T-helper 22 cell (primary cell): Measurements from ENCODE around the gene RGS12.
A peak's percentile ranks its signal among the peaks of the same experiment; 100 is the strongest.
"Not testable (repeated sequence)": the region's sequence is repeated elsewhere in the genome, so short reads cannot be mapped to it uniquely, and the experiment has no call there.

Experiments used
- DNase-seq: peaks from one replicate; pipeline ENCODE4 v3.0.0-alpha.2; 2020; ENCODE audit warnings: low read depth

Gene RGS12

GRCh38 chr4:3296651-3297050 lies 3.8 kb downstream of the RGS12 start:
- no peak for DNase-seq

DNA sequence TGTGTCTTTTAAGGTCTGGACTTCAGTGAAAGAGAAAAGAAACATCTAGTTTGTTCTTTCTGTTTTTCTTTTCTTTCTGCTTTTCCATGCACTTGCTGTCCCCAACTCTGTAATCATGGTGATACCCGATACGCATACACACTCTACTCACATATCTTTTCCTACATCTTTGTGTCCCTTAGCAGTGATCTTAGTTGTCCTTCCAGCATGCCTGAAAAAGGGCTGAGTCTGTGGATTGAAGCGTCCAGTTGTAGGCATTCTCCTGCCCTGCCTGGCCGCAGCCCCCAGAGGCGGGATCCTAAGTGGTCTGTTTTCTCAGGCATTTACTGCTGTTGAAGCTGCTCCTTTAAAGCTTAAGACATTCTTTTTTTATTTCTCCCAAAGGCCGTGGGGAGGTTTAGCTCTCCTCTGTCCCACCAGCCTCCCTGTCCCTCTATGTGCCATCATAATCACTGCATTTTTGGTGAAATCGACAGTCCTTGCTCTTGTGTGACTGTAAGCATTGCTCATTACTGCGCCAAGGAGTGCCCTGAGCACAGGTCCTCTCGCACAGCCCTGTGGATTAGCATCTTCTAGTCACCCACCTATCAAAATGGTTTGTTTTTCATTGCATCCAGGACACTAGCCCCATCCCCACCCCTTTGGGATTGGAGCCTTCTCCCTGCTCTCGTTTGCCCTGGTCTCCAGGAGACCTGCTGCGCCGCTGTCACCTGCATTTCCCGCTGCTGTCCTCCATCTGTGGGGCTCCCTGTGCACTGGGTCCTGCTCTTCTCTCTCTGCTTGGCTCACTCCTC lies 4.4 kb downstream of the RGS12 start:
- no peak for DNase-seq

GRCh38 chr4:3299122-3299975 lies 6.5 kb downstream of the RGS12 start:
- DNase-seq = no peak

DNA sequence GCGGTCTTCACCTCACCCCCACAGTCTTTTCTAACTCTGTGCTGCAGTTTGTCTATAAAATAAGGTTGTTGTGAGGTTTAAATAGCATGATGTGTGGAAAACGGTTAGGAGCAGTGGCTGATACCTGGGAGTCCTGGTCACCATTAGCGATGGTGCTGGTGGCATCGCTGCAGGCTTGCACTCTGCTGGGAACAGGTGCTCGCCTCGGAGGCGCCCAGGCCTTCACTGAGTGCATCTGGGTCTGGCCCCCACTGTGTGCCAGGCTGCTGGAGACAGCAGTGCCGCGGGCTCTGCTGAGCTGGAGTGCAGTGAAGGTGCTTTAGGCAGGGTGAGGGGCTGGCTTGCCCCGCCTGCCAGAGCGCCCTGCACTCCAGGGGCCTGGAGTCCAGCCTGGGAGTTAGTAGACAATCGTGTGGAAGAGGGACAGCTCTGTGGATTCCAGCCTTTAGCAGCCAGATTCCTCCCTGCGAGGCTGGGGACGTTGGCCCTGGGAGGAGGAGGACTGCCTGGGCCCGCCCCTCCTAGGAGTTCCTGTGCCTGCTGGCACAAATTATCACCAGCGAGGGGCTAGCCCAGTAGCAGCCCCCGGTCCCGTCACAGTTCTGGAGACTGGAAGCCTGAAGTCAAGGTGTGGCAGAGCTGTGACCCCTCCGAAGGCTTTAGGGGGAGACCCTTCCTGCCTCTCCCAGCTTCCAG lies 7.3 kb downstream of the RGS12 start:
- DNase-seq = no peak

GRCh38 chr4:3300882-3301281 lies 8.1 kb downstream of the RGS12 start:
- DNase-seq = not testable (repeated sequence)

DNA sequence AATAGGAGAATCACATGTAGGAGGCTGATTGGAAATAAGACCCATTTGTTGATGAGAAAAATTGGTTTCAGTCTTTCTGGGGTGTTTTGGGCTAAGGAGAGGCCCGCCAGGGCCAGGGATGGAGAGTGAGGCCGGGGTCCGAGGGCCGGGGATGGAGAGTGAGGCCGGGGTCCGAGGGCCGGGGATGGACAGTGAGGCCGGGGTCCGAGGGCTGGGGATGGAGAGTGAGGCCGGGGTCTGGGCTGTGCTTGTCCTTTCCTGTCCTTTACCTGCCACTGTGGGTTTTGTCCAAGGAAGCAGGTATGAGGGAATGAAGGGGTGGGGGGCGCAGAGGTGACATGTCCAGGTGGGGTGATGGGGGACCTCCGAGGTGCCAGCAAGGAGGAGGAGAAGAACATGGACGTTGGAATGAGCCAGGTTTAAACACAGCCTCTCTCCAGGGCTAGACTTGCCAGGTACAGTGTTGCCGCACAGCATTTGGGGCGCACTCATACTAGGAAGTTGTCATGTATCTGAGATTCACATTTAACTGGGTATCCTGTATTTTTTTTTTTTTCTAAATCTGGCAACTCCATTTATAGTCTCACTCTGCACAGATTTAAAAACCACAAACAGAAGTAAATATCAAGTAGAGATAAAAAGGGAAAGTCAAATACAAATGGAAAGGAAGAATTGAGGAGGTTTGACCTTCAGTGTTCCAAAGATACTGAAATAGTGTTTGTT lies 8.8 kb downstream of the RGS12 start:
- DNase-seq = no peak

DNA sequence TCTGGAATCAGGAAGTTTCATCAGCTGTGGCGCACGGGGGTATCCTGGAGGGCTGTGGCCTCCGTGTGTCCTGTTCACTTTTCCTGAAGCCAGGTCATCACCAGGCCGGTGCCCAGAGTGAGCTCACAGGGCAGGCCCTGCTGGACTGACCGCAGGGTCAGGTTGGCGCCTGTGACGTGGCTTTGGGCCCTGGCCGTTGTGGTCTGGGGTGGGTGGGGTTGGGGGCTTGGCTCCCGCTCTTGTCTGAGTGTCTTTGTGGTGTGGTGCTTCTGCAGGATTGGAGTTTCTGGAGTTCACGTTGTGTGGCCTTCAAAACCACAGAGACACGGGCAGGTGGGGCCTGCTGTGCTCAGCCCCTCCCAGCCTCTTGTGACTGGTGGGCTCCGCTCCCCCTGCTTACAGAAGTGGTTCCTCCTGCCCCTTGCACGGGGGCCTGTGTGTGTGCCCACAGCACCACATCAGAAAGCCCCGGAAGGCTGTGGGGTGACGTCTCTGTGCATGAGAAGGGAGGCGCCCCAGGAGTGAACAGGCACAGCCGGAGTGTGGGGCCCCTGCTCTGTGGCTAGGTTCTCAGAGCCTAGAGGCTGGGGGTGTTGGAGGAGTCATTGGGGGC lies 9.5 kb downstream of the RGS12 start:
- DNase-seq = peak; percentile 89

- DNase-seq = no peak
Measured at GRCh38 chr4:3302786-3303564, 10.2 kb downstream of the RGS12 start.

- DNase-seq = no peak
Measured at GRCh38 chr4:3303565-3303824, 10.7 kb downstream of the RGS12 start.

GRCh38 chr4:3303923-3304710 lies 11.3 kb downstream of the RGS12 start:
- no peak for DNase-seq

- DNase-seq = no peak
Measured at GRCh38 chr4:3304831-3305609, 12.2 kb downstream of the RGS12 start.

DNA sequence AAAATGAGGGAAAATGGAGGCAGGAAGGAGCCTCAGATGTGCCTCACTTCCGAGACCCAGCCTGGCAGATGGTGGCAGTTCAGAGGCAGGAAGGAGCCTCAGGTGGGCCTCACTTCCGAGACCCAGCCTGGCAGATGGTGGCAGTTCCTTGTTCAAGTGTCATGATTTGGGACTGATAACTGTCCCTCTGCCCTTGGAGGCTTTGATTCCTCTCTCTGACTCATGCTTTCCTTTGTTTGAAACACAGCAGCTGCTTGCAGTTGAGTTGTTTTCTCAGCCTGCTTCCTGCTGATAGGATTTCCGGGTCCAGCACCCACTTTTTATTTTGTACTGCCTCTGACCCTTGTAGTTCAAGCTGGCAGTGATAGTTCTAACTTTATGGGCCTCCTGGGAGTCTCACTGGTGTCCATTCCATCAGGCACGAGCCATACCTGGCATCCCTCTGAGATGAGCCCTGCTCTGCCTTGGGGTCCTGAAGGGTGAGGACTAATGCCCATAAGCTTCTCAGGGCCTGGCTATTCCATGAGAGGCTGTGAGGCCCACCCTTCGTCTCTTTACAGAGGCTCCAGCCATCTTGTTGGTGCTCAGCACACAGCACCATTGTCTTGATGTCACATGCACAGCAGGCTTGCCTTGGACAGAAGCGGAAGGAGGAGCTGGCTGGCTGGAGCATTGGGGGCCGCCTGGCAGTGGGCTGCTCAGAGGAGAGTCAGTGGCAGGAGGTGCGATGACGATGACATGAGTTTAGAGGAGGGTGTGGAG lies 13.0 kb downstream of the RGS12 start:
- no peak for DNase-seq

DNA sequence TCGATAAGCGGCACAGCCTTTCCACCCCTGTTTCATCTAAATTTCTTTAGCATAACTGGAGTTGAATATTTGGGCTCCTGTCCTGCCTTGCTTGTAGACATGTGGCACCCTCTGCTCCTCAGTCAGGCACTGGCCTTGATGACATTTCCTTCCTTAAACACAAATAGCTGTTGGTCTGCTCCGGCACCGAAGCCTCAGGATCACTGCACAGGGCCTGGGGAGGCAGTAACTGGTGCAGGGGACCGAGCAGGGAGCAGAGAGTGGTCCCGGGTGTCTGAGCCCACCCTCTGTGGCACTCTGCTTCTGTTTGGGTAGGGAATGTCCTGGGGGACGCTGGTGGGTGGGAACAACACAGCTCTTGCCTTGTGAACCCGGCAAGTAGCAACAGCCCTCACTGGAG lies 13.6 kb downstream of the RGS12 start:
- no peak for DNase-seq

DNA sequence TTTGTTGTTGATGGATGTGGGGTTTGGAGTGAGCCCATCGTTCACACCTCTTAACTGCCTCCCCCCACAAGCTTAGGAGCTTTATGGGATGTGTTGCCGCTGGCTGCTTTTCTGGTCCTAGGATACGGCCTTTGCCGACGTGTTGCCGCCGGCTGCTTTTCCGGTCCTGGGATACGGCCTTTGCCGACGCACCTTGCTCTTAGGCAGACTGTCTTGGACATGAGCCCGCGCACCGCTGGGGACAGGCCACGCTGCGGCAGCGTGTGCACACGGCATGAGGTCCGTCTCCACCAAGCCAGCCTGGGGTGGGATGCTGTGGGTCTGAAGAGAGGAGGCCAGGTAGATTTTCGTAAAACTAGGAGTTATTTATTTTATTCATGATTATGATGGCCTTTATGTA lies 14.2 kb downstream of the RGS12 start:
- DNase-seq = no peak

- no peak for DNase-seq
Measured at GRCh38 chr4:3307486-3307885, 14.7 kb downstream of the RGS12 start.

DNA sequence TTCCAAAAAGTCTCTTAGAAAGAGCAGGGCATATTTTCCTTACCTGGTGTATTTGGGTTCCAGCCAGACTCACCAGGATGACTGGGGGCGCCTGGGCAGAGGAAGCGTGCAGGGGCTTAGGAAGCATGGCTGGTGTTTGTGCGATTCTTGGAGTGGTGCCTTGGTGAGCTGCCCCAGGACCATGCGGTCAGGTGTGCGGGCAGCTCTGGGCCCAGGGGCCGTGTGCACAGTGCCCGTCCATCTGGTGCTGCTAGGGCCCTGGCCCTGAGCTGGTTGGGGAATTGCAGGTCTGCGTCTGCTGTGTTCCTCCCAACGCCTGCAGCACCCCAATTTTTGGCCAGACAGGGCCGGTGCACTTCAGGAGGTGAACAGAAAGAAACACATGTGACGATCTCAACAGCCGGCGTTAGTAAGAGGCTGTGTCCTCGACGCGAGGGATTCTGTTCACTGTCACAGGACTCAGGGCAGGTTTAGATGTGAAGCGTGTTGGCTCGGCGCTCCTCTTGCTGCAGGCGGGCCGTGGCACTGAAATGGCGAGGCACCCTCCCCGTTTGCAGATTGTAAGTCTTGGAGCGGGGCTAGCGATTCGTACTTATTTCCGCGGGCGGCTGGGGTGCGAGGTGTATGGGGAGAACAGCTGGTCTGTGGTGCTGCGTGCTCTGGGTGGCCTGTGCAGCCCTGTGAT lies 15.2 kb downstream of the RGS12 start:
- no peak for DNase-seq

GRCh38 chr4:3308691-3309090 lies 15.9 kb downstream of the RGS12 start:
- DNase-seq = no peak
